Left forelimb (tissue), 1 donor: Measurements from ENCODE around the gene OR10AD1.
"Not testable (repeated sequence)": the region's sequence is repeated elsewhere in the genome, so short reads cannot be mapped to it uniquely, and the experiment has no call there.

ENCODE experiments used
- DNase-seq: peaks from one replicate; pipeline ENCODE4 v3.0.0-alpha.2; 2018; ENCODE audit warnings: low spot score

Gene OR10AD1

GRCh38 chr12:48160046-48160445, 43.0 kb downstream of the OR10AD1 start:
- no peak for DNase-seq

DNA sequence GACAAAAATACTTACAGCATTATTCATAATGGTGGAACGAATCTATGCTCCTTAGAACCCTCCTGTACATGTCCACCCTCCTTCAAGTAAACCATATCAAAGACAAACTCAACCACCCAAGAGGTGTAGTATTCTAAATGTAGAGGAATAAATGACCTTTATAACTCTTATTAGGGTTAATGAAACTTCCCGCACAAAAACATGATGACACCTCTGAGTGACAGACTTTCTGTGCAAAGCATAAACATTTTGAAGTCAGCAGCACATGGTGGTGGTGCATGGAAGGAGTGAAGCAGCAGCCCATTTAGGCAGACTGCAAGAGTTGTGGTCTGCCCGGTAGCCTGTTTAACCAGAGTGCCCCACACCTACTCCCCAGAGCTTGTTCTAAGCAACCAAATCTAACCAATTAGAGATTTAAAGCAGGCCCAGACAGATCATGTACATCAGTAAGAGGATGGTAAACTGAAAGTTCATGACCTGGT, 45.2 kb downstream of the OR10AD1 start:
- no peak for DNase-seq

DNA sequence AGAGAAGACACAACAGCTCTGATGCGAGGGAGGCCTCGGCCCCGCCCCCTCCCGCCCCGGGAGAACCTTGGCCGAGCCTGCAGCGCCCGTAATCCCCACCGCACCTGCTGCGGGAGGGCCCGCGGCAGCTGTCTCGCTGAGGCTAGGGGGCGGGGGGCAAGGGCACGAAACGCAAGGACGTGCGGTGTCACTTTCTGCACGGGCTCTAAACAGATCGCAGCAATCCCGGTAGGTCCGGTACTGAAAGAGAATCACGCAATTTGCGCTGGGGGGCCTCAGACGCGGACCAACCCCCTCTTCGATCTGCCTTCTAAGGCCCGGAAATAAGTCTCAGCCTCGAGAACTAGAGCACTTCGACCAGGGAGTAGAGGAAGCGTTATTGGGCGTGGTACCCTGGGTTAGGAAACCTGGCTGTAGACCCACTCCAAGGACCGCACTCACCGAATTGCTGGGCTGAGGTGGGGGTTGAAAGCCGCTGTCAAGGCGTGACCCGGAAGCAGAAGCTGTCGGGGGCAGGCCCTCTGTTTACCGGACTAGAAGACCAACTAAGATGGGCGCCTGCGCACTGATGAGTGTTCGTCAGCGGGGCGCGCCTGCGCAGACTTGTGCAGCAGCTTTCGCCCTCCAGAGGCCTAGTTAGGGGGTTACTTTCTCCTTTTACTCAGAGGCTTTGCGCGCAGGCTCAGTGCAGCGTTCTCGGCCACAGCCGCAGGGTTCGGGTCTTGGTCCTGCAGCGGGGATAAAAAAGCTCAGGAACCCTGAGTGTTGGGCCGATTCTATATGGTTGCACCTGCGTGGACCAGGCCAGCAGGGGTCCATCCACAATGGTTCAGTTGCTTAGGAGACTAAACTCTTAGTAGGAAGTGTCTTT, 45.8 kb downstream of the OR10AD1 start, which contains the start of gene ASB8:
TSS of gene ASB8 (minus strand) at position 498 of the 871 bp plus-strand sequence. CDS start 4,019 bp downstream, outside the sequence.
- DNase-seq, result peak; percentile 98

GRCh38 chr12:48156652-48157017, 46.5 kb downstream of the OR10AD1 start:
- DNase-seq, result no peak

DNA sequence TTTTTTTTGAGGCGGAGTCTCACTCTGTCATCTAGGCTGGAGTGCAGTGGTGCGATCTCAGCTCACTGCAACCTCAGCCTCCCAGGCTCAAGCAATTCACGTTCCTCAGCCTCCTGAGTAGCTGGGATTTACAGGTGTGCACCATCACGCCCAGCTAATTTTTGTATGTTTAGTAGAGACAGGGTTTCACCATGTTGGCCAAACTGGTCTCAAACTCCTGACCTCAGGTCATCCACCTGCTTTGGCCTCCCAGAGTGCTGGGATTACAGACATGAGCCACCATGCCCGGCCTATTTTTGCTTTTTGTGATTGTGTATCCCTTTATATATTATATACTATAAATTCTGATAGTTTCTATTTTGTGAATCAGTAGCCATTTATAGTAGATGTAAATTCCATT, 47.3 kb downstream of the OR10AD1 start:
- DNase-seq, result not testable (repeated sequence)
